BLaER1 (cell line): Measurements from ENCODE around the gene SHROOM2.

Experiments used
- H3K27ac ChIP-seq: shearing (Covaris generic); formaldehyde crosslinking; 2 replicates; pipeline ENCODE4 v1.8.1; 2022
- H3K27me3 ChIP-seq: shearing (Covaris generic); formaldehyde crosslinking; 2 replicates; pipeline ENCODE4 v1.8.1; 2022
- H3K36me3 ChIP-seq: shearing (Covaris generic); formaldehyde crosslinking; 2 replicates; pipeline ENCODE4 v1.8.1; 2022
- H3K4me1 ChIP-seq: shearing (Covaris generic); formaldehyde crosslinking; 2 replicates; pipeline ENCODE4 v1.8.1; 2022
- H3K4me2 ChIP-seq: shearing (Covaris generic); formaldehyde crosslinking; 2 replicates; pipeline ENCODE4 v1.8.1; 2022
- H3K4me3 ChIP-seq: shearing (Covaris generic); formaldehyde crosslinking; 2 replicates; pipeline ENCODE4 v1.8.1; 2022
- H3K9ac ChIP-seq: shearing (Covaris generic); formaldehyde crosslinking; 2 replicates; pipeline ENCODE4 v1.8.1; 2022
- H3K9me3 ChIP-seq: shearing (Covaris generic); formaldehyde crosslinking; 2 replicates; pipeline ENCODE4 v1.8.1; 2022
- H4K20me1 ChIP-seq: shearing (Covaris generic); formaldehyde crosslinking; 2 replicates; pipeline ENCODE4 v1.8.1; 2022
- Cebpa-rat ChIP-seq: shearing (Covaris generic); IDR thresholded peaks from 2 replicates; pipeline ENCODE4 v1.8.1; 2022

SHROOM2 gene

GRCh38 chrX:9874483-9874882, 88.3 kb downstream of the SHROOM2 start:
- no peaks in the 10 kb centered on the region for H3K36me3 ChIP-seq
- no peak overlapping the region for H3K9ac ChIP-seq
- H3K4me1 ChIP-seq, result peaks cover 18% of the 10 kb centered on the region; the same call in 1 of the 2 replicates
- H3K4me2 ChIP-seq, result no peak overlapping the region
- no peaks in the 10 kb centered on the region for H3K9me3 ChIP-seq
- no peak overlapping the region for H3K27ac ChIP-seq
- TF ChIP-seq Cebpa-rat, result no peak
- H3K4me3 ChIP-seq, result no peak overlapping the region
- H4K20me1 ChIP-seq, result no peaks in the 10 kb centered on the region
- no peaks in the 10 kb centered on the region for H3K27me3 ChIP-seq

DNA sequence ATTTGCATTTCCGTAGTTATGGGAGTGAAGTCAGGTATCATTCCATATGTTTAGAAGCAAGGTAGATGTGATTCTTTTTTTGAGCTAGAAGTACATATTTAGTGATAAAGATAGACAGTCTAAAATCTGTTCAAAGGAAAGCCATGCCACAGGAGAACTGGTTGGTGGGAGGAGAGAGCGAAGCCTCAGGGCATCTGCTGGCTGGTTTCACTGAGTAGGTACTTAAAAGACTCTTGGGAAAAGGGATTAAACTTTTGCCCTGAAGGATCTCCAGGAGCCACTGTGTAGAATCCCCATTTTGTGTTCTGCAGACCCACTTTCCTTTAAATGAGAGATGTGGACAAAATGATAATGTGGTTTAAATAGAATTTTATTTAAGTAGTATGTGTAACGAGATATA, 89.6 kb downstream of the SHROOM2 start:
- Histone ChIP-seq H3K36me3 (no peaks in the 10 kb centered on the region), H4K20me1 (no peaks in the 10 kb centered on the region), H3K27me3 (no peaks in the 10 kb centered on the region), H3K4me3 (no peak overlapping the region), H3K9me3 (no peaks in the 10 kb centered on the region), H3K4me2 (no peak overlapping the region), H3K9ac (no peak overlapping the region), H3K27ac (no peak overlapping the region), H3K4me1 (peaks cover 18% of the 10 kb centered on the region; the same call in 1 of the 2 replicates)
- TF ChIP-seq Cebpa-rat, result no peak

GRCh38 chrX:9876201-9876600, 90.0 kb downstream of the SHROOM2 start:
- Histone ChIP-seq H4K20me1 (no peaks in the 10 kb centered on the region), H3K9me3 (no peaks in the 10 kb centered on the region), H3K9ac (no peak overlapping the region), H3K4me1 (peaks cover 21% of the 10 kb centered on the region), H3K4me2 (no peak overlapping the region), H3K27me3 (no peaks in the 10 kb centered on the region), H3K27ac (no peak overlapping the region), H3K36me3 (no peaks in the 10 kb centered on the region), H3K4me3 (no peak overlapping the region)
- TF ChIP-seq Cebpa-rat, result no peak

GRCh38 chrX:9878146-9878820, 92.1 kb downstream of the SHROOM2 start:
- TF ChIP-seq Cebpa-rat, result no peak
- Histone ChIP-seq H3K4me2 (peak overlapping the region; percentile 14; the same call in 1 of the 2 replicates), H3K27me3 (no peaks in the 10 kb centered on the region), H3K4me3 (no peak overlapping the region), H3K36me3 (no peaks in the 10 kb centered on the region), H3K9ac (no peak overlapping the region), H3K4me1 (peaks cover 31% of the 10 kb centered on the region), H4K20me1 (no peaks in the 10 kb centered on the region), H3K9me3 (no peaks in the 10 kb centered on the region), H3K27ac (no peak overlapping the region)

- H3K4me2 ChIP-seq, result no peak overlapping the region
These were observed 94.0 kb downstream of the SHROOM2 start for GRCh38 chrX:9880237-9880636.

DNA sequence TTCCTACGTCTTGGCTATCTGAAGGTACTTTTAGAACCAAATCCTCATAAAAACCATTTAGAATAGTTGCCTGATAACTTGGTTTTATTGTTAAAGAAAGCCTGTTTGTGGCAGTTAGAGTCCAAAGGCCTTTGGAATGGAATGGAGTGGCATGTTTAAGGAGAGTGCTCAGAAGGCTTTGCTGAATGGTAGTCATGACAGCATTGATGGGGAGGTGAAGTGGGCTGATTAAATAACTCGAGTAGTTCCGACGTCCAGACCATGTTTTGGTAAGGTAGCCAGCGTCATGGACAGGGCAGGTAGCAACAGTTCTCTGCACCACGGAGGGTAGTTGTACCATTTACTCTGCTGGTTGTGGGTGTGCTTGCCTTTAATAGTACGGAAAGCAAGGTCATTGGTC, 94.6 kb downstream of the SHROOM2 start:
- H3K4me2 ChIP-seq, result no peak overlapping the region
- H3K9ac ChIP-seq, result no peak overlapping the region
- H3K36me3 ChIP-seq, result no peaks in the 10 kb centered on the region
- H3K27me3 ChIP-seq, result no peaks in the 10 kb centered on the region
- TF ChIP-seq Cebpa-rat, result no peak
- H3K27ac ChIP-seq, result no peak overlapping the region
- no peaks in the 10 kb centered on the region for H3K9me3 ChIP-seq
- H3K4me1 ChIP-seq, result peaks cover 28% of the 10 kb centered on the region
- no peaks in the 10 kb centered on the region for H4K20me1 ChIP-seq
- no peak overlapping the region for H3K4me3 ChIP-seq

More at GRCh38 chrX:9880237-9880636, 94.0 kb downstream of the SHROOM2 start:
- H4K20me1 ChIP-seq, result no peaks in the 10 kb centered on the region
- no peak for TF ChIP-seq Cebpa-rat
- peaks cover 28% of the 10 kb centered on the region for H3K4me1 ChIP-seq
- no peaks in the 10 kb centered on the region for H3K36me3 ChIP-seq
- H3K27ac ChIP-seq, result no peak overlapping the region
- H3K9me3 ChIP-seq, result no peaks in the 10 kb centered on the region
- H3K27me3 ChIP-seq, result no peaks in the 10 kb centered on the region
- no peak overlapping the region for H3K9ac ChIP-seq
- no peak overlapping the region for H3K4me3 ChIP-seq

- Histone ChIP-seq H3K27ac (no peak overlapping the region), H3K27me3 (no peaks in the 10 kb centered on the region), H3K9me3 (no peaks in the 10 kb centered on the region), H3K36me3 (no peaks in the 10 kb centered on the region), H3K9ac (no peak overlapping the region), H3K4me3 (no peak overlapping the region), H3K4me1 (peaks cover 28% of the 10 kb centered on the region), H3K4me2 (0 out of 2 replicates have a peak overlapping the region, but pooled peaks have one; percentile 34), H4K20me1 (no peaks in the 10 kb centered on the region)
- no peak for TF ChIP-seq Cebpa-rat
These were observed 96.6 kb downstream of the SHROOM2 start for GRCh38 chrX:9882669-9883446.

DNA sequence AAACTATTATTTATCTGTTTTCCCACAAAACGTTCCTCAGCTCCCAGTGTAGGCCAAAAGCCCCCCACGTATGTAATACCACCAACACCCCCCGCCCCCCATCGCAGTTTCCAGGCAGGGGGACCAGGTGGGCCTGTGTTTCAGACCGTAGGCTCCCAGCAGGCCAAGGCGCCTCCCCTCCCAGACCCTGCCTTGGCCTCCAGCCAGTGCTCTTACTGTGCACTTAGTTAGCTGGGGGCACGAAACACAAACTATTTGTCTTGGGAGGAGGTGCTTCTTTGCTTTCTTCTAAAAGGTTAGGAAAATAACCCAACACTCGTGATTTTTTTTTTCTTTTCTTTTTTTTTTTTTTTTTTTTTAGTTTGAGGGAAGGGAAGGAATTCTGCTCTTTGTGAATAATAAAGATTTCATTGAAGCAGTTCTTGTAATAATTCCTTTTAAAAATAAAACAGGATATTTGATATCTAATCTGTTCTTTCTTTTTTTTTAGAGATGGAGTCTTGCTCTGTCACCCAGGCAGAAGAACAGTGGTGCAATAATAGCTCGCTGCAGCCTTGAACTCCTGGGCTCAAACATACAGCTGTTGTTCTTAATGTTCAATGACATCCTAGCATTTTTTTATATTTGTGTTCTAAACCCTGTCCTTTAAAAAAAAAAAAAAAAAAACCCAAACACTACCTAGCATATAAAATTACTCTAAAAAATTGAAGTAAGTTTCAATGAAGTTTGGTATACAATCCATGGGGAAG, 98.0 kb downstream of the SHROOM2 start:
- Histone ChIP-seq H3K4me2 (peak overlapping the region; percentile 34), H4K20me1 (no peaks in the 10 kb centered on the region), H3K27ac (no peak overlapping the region), H3K9ac (no peak overlapping the region), H3K27me3 (no peaks in the 10 kb centered on the region), H3K9me3 (no peaks in the 10 kb centered on the region), H3K4me1 (peaks cover 23% of the 10 kb centered on the region), H3K36me3 (no peaks in the 10 kb centered on the region), H3K4me3 (no peak overlapping the region)
- no peak for TF ChIP-seq Cebpa-rat

DNA sequence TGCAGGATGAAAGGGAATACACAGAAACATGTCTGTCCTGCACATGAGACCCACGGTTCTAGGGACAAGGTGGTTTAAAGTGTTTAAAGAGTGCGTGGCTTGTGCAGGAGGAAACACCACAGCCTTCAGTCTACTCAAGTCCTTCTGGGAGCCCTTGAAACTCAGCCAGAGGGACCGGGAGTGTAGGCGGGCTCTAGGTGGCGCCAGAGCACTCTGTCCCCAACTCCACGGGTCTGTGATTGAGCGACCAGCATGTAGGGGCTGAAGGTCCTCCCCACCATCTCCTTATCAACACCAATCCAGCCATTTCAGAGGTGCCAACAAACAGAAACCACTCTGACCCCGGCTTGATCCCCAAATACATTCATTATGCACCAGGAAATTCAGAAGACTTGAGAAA, 98.9 kb downstream of the SHROOM2 start:
- Histone ChIP-seq H3K27ac (no peak overlapping the region), H3K9ac (no peak overlapping the region), H3K36me3 (no peaks in the 10 kb centered on the region), H3K4me1 (peaks cover 23% of the 10 kb centered on the region), H3K27me3 (no peaks in the 10 kb centered on the region), H4K20me1 (no peaks in the 10 kb centered on the region), H3K4me3 (no peak overlapping the region), H3K4me2 (no peak overlapping the region), H3K9me3 (no peaks in the 10 kb centered on the region)
- no peak for TF ChIP-seq Cebpa-rat
